Astrocyte (in vitro differentiated cells and primary cell): ENCODE data around the gene RTL10. TPM values are rescaled to one million over a fixed set of nuclear protein-coding genes. Genes with fewer than 3 reads are reported as not detected.
"Not testable (repeated sequence)": the region's sequence is repeated elsewhere in the genome, so short reads cannot be mapped to it uniquely, and the experiment has no call there.

ENCODE experiments used
- DNase-seq: peaks from one replicate; pipeline ENCODE4 v3.0.0-alpha.2; 2010; ENCODE audit warnings: low read depth
- FAIRE-seq: peaks from 2 replicates; lab custom pipeline; 2011; peaks lifted over from hg19 to GRCh38; lab: Jason Lieb, UNC
- H2AFZ ChIP-seq: 2 replicates; pipeline ENCODE4 v1.6.0; 2012; ENCODE audit warnings: low read depth, low read length, inconsistent platforms
- H3K27ac ChIP-seq: 2 replicates; pipeline ENCODE4 v1.5.1; 2011; ENCODE audit warnings: low read depth, low read length, inconsistent platforms
- H3K27me3 ChIP-seq: 2 replicates; pipeline ENCODE4 v1.6.0; 2011; ENCODE audit warnings: low read length, inconsistent platforms; ENCODE audit not compliant: insufficient read depth
- H3K36me3 ChIP-seq: 2 replicates; pipeline ENCODE4 v1.5.1; 2011; ENCODE audit warnings: low read length, inconsistent platforms; ENCODE audit not compliant: insufficient read depth
- H3K4me1 ChIP-seq: 2 replicates; pipeline ENCODE4 v1.5.1; 2011; ENCODE audit warnings: low read length, inconsistent platforms; ENCODE audit not compliant: insufficient read depth
- H3K4me2 ChIP-seq: 2 replicates; pipeline ENCODE4 v1.6.0; 2012; ENCODE audit warnings: low read length, inconsistent platforms
- H3K4me3 ChIP-seq: 2 replicates; pipeline ENCODE4 v1.5.1; 2011; ENCODE audit warnings: low read depth, mild to moderate bottlenecking, low read length, inconsistent platforms; ENCODE audit not compliant: insufficient read depth
- H3K79me2 ChIP-seq: 2 replicates; pipeline ENCODE4 v1.6.0; 2012; ENCODE audit warnings: mild to moderate bottlenecking, low read length, inconsistent platforms; ENCODE audit not compliant: insufficient read depth
- H3K9ac ChIP-seq: 2 replicates; pipeline ENCODE4 v1.6.0; 2012; ENCODE audit warnings: mild to moderate bottlenecking, low read length, inconsistent platforms
- H3K9me3 ChIP-seq: 2 replicates; pipeline ENCODE4 v1.5.1; 2012; ENCODE audit warnings: low read depth, mild to moderate bottlenecking, low read length, inconsistent platforms; ENCODE audit not compliant: insufficient read depth
- H4K20me1 ChIP-seq: 2 replicates; pipeline ENCODE4 v1.6.0; 2012; ENCODE audit warnings: low read length, inconsistent platforms; ENCODE audit not compliant: insufficient read depth
- H3K27ac Mint-ChIP-seq: one replicate; pipeline ENCODE4 v1.8.0; 2021; ENCODE audit warnings: mild to moderate bottlenecking, mixed read lengths; ENCODE audit not compliant: unreplicated experiment
- H3K27me3 Mint-ChIP-seq: one replicate; pipeline ENCODE4 v1.8.0; 2021; ENCODE audit warnings: low read depth, mixed read lengths; ENCODE audit not compliant: unreplicated experiment
- H3K36me3 Mint-ChIP-seq: one replicate; pipeline ENCODE4 v1.8.0; 2021; ENCODE audit warnings: low read depth, mixed read lengths; ENCODE audit not compliant: unreplicated experiment
- H3K4me1 Mint-ChIP-seq: one replicate; pipeline ENCODE4 v1.8.0; 2021; ENCODE audit warnings: low read depth, mixed read lengths; ENCODE audit not compliant: unreplicated experiment
- H3K4me3 Mint-ChIP-seq: one replicate; pipeline ENCODE4 v1.8.0; 2021; ENCODE audit warnings: mild to moderate bottlenecking, moderate library complexity, mixed read lengths; ENCODE audit not compliant: unreplicated experiment
- H3K9me3 Mint-ChIP-seq: one replicate; pipeline ENCODE4 v1.8.0; 2021; ENCODE audit warnings: mild to moderate bottlenecking, mixed read lengths; ENCODE audit not compliant: unreplicated experiment
- CTCF ChIP-seq: IDR thresholded peaks from 2 replicates; pipeline ENCODE4 v1.5.1; 2011; ENCODE audit warnings: low read depth, mild to moderate bottlenecking, inconsistent platforms, low read length, moderate library complexity; ENCODE audit not compliant: insufficient read depth
- EZH2 ChIP-seq: IDR thresholded peaks from 2 replicates; pipeline ENCODE4 v1.6.1; 2012; ENCODE audit warnings: mild to moderate bottlenecking, low read length, inconsistent platforms; ENCODE audit not compliant: insufficient read depth
- total RNA-seq: library from RNA; stranded (reverse); gene quantifications from 2 replicates; pipeline ENCODE4 v1.2.1, GENCODE V29; 2021

RTL10 gene
- total RNA-seq, 1 donor from 2014 or later: 43.0 TPM

GRCh38 chr22:19837915-19838314 lies 16.8 kb downstream of the RTL10 start:
- no peaks in the 10 kb centered on the region for H3K27me3 ChIP-seq
- no peaks in the 10 kb centered on the region for H3K79me2 ChIP-seq
- H3K4me2 ChIP-seq: no peak overlapping the region
- H3K9ac ChIP-seq: no peak overlapping the region
- H3K4me3 Mint-ChIP-seq: no peak overlapping the region
- H3K27me3 Mint-ChIP-seq: no peaks in the 10 kb centered on the region
- peaks cover 4% of the 10 kb centered on the region for H3K4me1 ChIP-seq
- DNase-seq (no peak), FAIRE-seq (no peak)
- no peaks in the 10 kb centered on the region for H3K36me3 ChIP-seq
- H4K20me1 ChIP-seq: peaks cover 15% of the 10 kb centered on the region
- no peak overlapping the region for H2AFZ ChIP-seq
- H3K27ac Mint-ChIP-seq: no peak overlapping the region
- H3K9me3 Mint-ChIP-seq: no peaks in the 10 kb centered on the region
- TF ChIP-seq EZH2: no peak
- TF ChIP-seq CTCF: no peak
- no peaks in the 10 kb centered on the region for H3K9me3 ChIP-seq
- no peak overlapping the region for H3K27ac ChIP-seq
- H3K4me1 Mint-ChIP-seq: peaks cover 1% of the 10 kb centered on the region
- H3K4me3 ChIP-seq: no peak overlapping the region
- no peaks in the 10 kb centered on the region for H3K36me3 Mint-ChIP-seq

GRCh38 chr22:19836512-19836911 lies 18.2 kb downstream of the RTL10 start:
- Mint-ChIP-seq H3K27me3 (no peaks in the 10 kb centered on the region), H3K4me1 (peaks cover 1% of the 10 kb centered on the region), H3K4me3 (no peak overlapping the region), H3K9me3 (no peaks in the 10 kb centered on the region), H3K36me3 (no peaks in the 10 kb centered on the region), H3K27ac (no peak overlapping the region)
- H3K9me3 ChIP-seq: no peaks in the 10 kb centered on the region
- H3K27me3 ChIP-seq: no peaks in the 10 kb centered on the region
- H2AFZ ChIP-seq: no peak overlapping the region
- no peaks in the 10 kb centered on the region for H3K36me3 ChIP-seq
- no peak for TF ChIP-seq EZH2
- TF ChIP-seq CTCF: no peak
- H3K4me3 ChIP-seq: no peak overlapping the region
- H3K79me2 ChIP-seq: no peaks in the 10 kb centered on the region
- H4K20me1 ChIP-seq: peaks cover 1% of the 10 kb centered on the region
- H3K4me2 ChIP-seq: no peak overlapping the region
- DNase-seq (no peak), FAIRE-seq (no peak)
- H3K27ac ChIP-seq: no peak overlapping the region
- H3K4me1 ChIP-seq: peaks cover 4% of the 10 kb centered on the region
- no peak overlapping the region for H3K9ac ChIP-seq

- TF ChIP-seq EZH2 (no peak), CTCF (no peak)
- H2AFZ ChIP-seq: no peak overlapping the region
- Mint-ChIP-seq H3K4me3 (no peak overlapping the region), H3K9me3 (no peaks in the 10 kb centered on the region), H3K27me3 (no peaks in the 10 kb centered on the region), H3K27ac (no peak overlapping the region), H3K36me3 (no peaks in the 10 kb centered on the region), H3K4me1 (peaks cover 1% of the 10 kb centered on the region)
- no peaks in the 10 kb centered on the region for H3K36me3 ChIP-seq
- no peak for FAIRE-seq
- DNase-seq: no peak
- no peak overlapping the region for H3K4me2 ChIP-seq
- no peaks in the 10 kb centered on the region for H3K4me1 ChIP-seq
- no peak overlapping the region for H3K4me3 ChIP-seq
- no peak overlapping the region for H3K9ac ChIP-seq
- H3K79me2 ChIP-seq: no peaks in the 10 kb centered on the region
- no peaks in the 10 kb centered on the region for H3K9me3 ChIP-seq
- H3K27me3 ChIP-seq: no peaks in the 10 kb centered on the region
- H4K20me1 ChIP-seq: no peaks in the 10 kb centered on the region
- no peak overlapping the region for H3K27ac ChIP-seq
These were observed 20.1 kb downstream of the RTL10 start for GRCh38 chr22:19834599-19834998.

GRCh38 chr22:19833327-19833726 lies 21.3 kb downstream of the RTL10 start:
- not testable (repeated sequence) for H3K79me2 ChIP-seq, H4K20me1 ChIP-seq, H3K9ac ChIP-seq, H3K4me3 ChIP-seq, H3K27ac ChIP-seq, H3K27me3 ChIP-seq, H3K4me1 ChIP-seq, H3K36me3 ChIP-seq, H3K9me3 ChIP-seq, H3K4me1 Mint-ChIP-seq, H3K36me3 Mint-ChIP-seq, H3K27me3 Mint-ChIP-seq, H2AFZ ChIP-seq, FAIRE-seq, H3K9me3 Mint-ChIP-seq, DNase-seq, H3K4me3 Mint-ChIP-seq, H3K27ac Mint-ChIP-seq, H3K4me2 ChIP-seq
